ENCODE measurements around the gene TDRD1.

- no peak for TF ChIP-seq CTCF (IDR thresholded peaks at IDR 0.05; ENCODE audit: low read length)
- no peak for TF ChIP-seq EZH2 (IDR thresholded peaks at IDR 0.05; ENCODE audit: borderline replicate concordance, low read length)
These were observed 23.7 kb downstream of the TDRD1 start for GRCh38 chr10:114202812-114203211.
